Measurements from ENCODE around the gene GEMIN4.
"Not testable (repeated sequence)": the region's sequence is repeated elsewhere in the genome, so short reads cannot be mapped to it uniquely, and the experiment has no call there.

The GEMIN4 gene

DNA sequence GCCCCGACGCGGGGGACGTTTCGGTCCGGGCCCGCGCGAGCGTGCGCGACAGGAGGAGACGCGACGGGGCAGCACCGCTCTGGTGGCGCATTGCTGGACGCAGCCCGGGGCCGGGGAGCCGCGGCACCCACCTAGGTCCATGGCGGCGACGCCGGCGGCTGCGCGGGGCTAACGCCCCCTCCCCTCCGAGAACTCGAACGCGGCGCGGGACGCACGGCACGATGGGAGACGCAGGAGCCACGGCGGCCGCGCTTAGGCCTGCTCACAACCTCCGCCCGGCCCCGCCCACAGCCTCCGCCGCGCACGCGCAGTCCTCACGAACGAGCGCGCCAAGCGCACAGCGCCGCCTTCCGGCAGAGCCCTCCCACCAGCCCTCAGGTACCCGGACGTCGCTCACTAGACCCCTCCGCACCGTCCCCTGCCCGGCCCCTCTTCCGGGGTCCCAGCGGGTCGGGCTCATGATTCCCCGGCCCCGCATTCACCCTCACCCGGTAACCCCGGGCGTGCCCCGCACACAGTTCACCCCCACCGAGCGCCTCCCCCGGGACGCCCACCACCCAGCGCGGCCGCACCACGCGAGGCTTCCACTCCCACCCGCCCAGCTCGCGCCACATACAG, at the start of gene GEMIN4:
Gene GEMIN4 (minus strand): TSS at position 263 of the 618 bp plus-strand sequence. CDS start 122 bp downstream, at position 141.
- peak; percentile 61 for DNase-seq

- no peak for DNase-seq
Measured at GRCh38 chr17:801660-802059, 49.6 kb upstream of the GEMIN4 start.

DNA sequence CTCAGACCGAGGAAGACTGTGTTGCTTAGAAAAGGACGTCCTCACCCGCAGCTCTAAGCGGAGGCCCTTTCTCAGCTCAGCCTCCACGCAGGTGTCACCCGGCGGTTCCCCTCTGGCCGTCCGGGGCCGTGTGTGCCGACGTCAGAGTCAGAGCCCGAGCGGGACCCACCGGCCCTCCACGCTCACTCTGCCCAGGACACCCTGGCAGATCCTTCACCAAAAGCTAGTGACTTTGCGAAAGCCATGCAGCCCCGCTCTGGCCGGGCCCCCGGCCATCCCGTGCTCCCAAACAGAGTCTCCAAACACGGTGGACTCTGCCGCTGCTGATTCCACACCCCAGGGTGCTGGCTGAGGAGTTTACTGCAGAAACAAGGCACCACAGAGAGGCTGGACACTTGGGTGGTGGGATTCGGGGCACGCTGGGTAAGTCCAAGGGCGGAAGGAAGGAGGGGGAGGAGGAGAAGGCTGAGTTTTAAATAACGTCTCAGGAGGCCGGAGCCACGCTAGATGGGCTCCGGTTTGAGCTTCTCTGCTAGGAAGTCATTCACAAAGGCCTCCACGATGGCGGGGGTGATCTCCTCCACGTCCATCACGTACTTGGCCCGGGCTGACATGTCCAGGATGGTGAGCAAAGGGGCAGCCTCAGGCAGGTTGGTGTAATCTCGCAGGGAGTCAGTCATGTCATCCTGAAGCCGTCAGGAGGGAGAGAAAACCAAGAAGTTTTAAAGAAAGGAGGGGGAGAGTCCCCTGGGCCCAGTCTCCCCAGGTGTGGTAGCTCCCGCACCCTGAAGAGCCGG, 48.6 kb upstream of the GEMIN4 start:
- no peak for DNase-seq

- no peak for DNase-seq
Measured at GRCh38 chr17:799261-799660, 47.2 kb upstream of the GEMIN4 start.

DNA sequence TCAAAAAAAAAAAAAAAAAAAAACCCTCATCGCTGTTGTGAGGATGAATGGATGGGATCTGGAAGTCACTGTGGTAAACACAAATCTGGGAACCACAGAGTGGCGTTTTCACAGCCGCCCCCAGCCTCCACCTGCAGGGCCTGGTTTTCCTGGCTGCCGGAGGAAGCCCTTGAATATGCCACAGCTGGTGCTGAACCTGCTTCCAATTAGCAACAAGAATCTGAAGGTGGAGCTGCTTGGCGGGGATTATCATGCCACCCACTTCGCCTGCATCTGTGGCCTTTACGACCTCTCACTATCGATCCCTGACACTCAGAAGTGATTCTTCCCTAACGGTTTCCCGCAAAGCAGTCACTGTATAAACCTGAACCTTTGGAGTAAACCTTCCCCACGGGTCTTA, 46.2 kb upstream of the GEMIN4 start:
- DNase-seq = no peak

GRCh38 chr17:797236-797840, 45.3 kb upstream of the GEMIN4 start:
- no peak for DNase-seq

DNA sequence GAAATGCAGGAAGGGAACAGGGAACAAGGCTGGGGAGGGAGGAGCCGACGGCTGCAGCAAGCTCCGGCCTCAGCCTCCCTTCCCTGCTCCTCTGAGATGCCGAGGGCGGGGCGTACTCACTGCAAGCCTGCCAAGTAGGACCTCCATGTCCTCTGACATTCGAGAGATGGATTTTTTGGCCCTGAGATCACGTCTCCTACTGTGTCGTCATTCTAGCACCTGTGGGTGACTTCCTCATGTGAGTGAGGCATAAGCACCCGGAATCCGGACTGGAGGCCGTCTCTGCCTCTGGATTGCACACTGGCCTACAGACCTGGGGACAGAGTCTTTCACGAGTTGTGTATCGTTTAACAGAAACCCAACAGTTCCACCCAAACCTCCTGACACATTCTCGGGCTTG, 44.5 kb upstream of the GEMIN4 start:
- no peak for DNase-seq

- DNase-seq = no peak
Measured at GRCh38 chr17:795721-796120, 43.7 kb upstream of the GEMIN4 start.

GRCh38 chr17:795276-795675, 43.2 kb upstream of the GEMIN4 start:
- DNase-seq = no peak

GRCh38 chr17:794876-795275, 42.8 kb upstream of the GEMIN4 start:
- DNase-seq = no peak

- DNase-seq = no peak
Measured at GRCh38 chr17:792277-792676, 40.2 kb upstream of the GEMIN4 start.

GRCh38 chr17:791829-792228, 39.8 kb upstream of the GEMIN4 start:
- no peak for DNase-seq

GRCh38 chr17:790874-791247, 38.8 kb upstream of the GEMIN4 start:
- not testable (repeated sequence) for DNase-seq

GRCh38 chr17:789931-790873, 38.1 kb upstream of the GEMIN4 start:
- not testable (repeated sequence) for DNase-seq

- no peak for DNase-seq
Measured at GRCh38 chr17:789160-789840, 37.2 kb upstream of the GEMIN4 start.

- DNase-seq = no peak
Measured at GRCh38 chr17:788551-788950, 36.5 kb upstream of the GEMIN4 start.

DNA sequence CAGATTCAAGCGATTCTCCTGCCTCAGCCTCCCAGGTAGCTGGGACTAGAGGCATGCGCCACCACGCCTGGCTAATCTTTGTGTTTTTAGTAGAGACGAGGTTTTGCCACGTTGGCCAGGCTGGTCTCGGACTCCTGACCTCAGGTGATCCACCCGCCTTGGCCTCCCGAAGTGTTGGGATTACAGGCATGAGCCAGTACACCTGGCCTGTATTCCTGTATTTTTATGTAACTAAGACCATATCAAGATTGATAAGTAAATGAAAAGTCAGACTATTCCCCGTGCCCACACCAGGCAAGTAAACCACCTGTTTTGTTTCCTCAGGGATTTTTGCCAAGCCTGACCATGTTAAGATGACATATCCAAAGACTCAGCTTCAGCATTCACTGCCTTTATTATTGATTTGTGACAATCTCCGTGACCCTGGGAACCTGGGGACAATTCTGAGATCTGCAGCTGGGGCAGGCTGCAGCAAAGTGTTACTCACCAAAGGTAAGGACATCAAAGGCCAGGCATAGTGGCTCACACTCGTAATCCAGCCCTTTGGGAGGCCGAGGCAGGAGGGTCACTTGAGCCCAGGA, 35.7 kb upstream of the GEMIN4 start:
- no peak for DNase-seq

- DNase-seq = not testable (repeated sequence)
Measured at GRCh38 chr17:785901-786300, 33.8 kb upstream of the GEMIN4 start.

GRCh38 chr17:784143-784542, 32.1 kb upstream of the GEMIN4 start:
- DNase-seq = no peak

DNA sequence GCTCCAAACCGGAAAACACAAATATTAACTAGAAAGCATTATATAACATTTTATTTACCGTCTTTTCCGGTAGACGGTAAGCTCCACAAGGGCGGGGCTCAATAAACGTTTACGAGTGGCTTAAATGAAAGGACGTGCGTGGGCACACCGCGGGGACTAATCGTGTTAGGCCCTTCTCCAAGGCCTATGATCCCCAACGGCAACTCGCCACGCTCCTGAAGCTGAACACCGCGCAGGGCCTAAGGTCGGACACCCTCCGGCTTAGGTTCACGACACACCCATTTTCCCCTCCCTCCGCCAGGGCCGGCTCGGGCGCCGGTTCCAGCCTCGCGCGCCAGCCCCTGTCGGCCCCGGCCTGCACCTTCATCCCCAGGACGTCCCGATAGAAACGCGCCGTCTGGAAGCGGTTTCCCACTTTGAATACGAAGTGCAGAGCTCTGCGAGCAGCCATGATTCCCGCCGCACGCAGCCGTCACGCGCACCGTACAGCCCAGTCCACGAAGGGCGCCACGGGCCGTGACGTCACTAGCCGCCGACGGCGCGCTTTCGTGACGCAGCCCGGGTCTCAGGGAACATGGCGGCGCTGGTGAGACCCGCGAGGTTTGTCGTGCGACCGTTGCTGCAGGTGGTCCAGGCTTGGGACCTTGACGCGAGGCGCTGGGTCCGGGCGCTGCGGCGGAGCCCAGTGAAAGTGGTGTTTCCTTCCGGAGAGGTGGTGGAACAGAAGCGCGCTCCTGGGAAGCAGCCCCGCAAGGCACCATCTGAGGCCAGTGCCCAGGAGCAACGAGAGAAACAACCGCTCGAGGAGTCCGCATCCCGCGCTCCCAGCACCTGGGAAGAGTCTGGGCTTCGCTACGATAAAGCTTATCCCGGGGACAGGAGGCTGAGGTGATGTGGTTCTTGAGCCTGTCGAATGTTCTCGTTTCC, 30.0 kb upstream of the GEMIN4 start, which contains the start of the genes GLOD4 and MRM3:
Gene GLOD4 (minus strand): TSS at position 476 of the 927 bp plus-strand sequence. CDS start 25 bp downstream, at position 451.
Gene MRM3 (plus strand): TSS at position 549 of the 927 bp plus-strand sequence. CDS start 26 bp downstream, at position 575.
- peak; percentile 55 for DNase-seq

DNA sequence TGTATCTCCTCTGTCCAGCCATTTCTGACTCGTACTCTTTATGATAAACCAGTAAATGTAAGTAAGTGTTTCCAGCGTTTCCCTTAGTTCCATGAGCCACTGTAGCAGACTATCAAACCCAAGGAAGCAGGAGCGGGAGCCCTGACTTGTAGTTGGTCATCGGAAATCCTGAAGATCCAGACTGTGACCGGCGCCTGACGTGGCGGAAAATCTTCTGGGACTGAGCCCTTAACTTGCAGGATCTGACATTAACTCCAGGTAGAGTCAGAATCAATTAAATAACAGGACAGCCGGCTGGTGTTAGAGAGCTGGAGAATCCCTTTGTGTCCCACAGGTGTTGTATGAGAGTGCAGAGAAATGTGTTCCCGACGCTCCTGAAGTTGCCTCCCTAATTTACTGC, 26.0 kb upstream of the GEMIN4 start:
- DNase-seq = no peak

Measured in NCI-H510A treated with DMSO at 0.1 percent for 48 hours (cell line).